WTC11 (cell line): ENCODE results near the gene YARS1. TPM values are rescaled to one million over a fixed set of nuclear protein-coding genes. Genes with fewer than 3 reads are reported as not detected.
A peak's percentile ranks its signal among the peaks of the same experiment; 100 is the strongest.

Source experiments
- ATF1 ChIP-seq: sonication (generic); formaldehyde crosslinking; IDR thresholded peaks from 2 replicates; pipeline ENCODE4 v1.8.1; 2023; ENCODE audit warnings: mild to moderate bottlenecking, moderate library complexity, missing genetic modification reagents
- CREB1 ChIP-seq: sonication (generic); formaldehyde crosslinking; IDR thresholded peaks from 2 replicates; pipeline ENCODE4 v1.8.0; 2023; ENCODE audit warnings: mild to moderate bottlenecking, missing genetic modification reagents
- ELF4 ChIP-seq: sonication (generic); formaldehyde crosslinking; IDR thresholded peaks from 2 replicates; pipeline ENCODE4 v1.8.1; 2022; ENCODE audit warnings: low read depth, mild to moderate bottlenecking, moderate library complexity, missing genetic modification reagents
- ESRRA ChIP-seq: sonication (generic); formaldehyde crosslinking; IDR thresholded peaks from 2 replicates; pipeline ENCODE4 v1.8.1; 2022; ENCODE audit warnings: mild to moderate bottlenecking, missing genetic modification reagents, borderline replicate concordance
- GABPB1 ChIP-seq: sonication (generic); formaldehyde crosslinking; IDR thresholded peaks from 2 replicates; pipeline ENCODE4 v1.8.1; 2023; ENCODE audit warnings: mild to moderate bottlenecking, missing genetic modification reagents
- IRF2 ChIP-seq: sonication (generic); formaldehyde crosslinking; IDR thresholded peaks from 2 replicates; pipeline ENCODE4 v1.8.0; 2022; ENCODE audit warnings: low read depth, missing genetic modification reagents, borderline replicate concordance
- JAZF1 ChIP-seq: fragments of 250-450 bp; sonication (Bioruptor Pico); IDR thresholded peaks from 2 replicates; pipeline ENCODE4 v1.9.0; 2021; ENCODE audit warnings: moderate library complexity, mild to moderate bottlenecking, inconsistent platforms
- JUN ChIP-seq: sonication (generic); formaldehyde crosslinking; IDR thresholded peaks from 2 replicates; pipeline ENCODE4 v1.8.0; 2023; ENCODE audit warnings: mild to moderate bottlenecking, missing genetic modification reagents
- NFE2L1 ChIP-seq: sonication (generic); formaldehyde crosslinking; IDR thresholded peaks from 2 replicates; pipeline ENCODE4 v1.8.1; 2023; ENCODE audit warnings: missing genetic modification reagents
- NFYB ChIP-seq: sonication (generic); formaldehyde crosslinking; conservative IDR thresholded peaks from 2 replicates; pipeline ENCODE4 v1.8.0; 2022; ENCODE audit warnings: low read depth, missing genetic modification reagents
- NR1H2 ChIP-seq: sonication (generic); formaldehyde crosslinking; IDR thresholded peaks from 2 replicates; pipeline ENCODE4 v1.9.0; 2021; ENCODE audit warnings: mild to moderate bottlenecking, moderate library complexity, missing genetic modification reagents
- SMAD3 ChIP-seq: sonication (generic); formaldehyde crosslinking; IDR thresholded peaks from 2 replicates; pipeline ENCODE4 v1.8.0; 2022; ENCODE audit warnings: missing genetic modification reagents, mild to moderate bottlenecking, borderline replicate concordance
- SP1 ChIP-seq: sonication (generic); formaldehyde crosslinking; conservative IDR thresholded peaks from 2 replicates; pipeline ENCODE4 v1.8.1; 2022; ENCODE audit warnings: missing genetic modification reagents
- TEAD1 ChIP-seq: sonication (generic); formaldehyde crosslinking; IDR thresholded peaks from 2 replicates; pipeline ENCODE4 v1.8.0; 2022; ENCODE audit warnings: mild to moderate bottlenecking, missing genetic modification reagents
- TP53 ChIP-seq: sonication (generic); formaldehyde crosslinking; IDR thresholded peaks from 2 replicates; pipeline ENCODE4 v1.8.1; 2023; ENCODE audit warnings: mild to moderate bottlenecking, missing genetic modification reagents
- ZBTB21 ChIP-seq: sonication (generic); formaldehyde crosslinking; IDR thresholded peaks from 2 replicates; pipeline ENCODE4 v1.8.1; 2023; ENCODE audit warnings: mild to moderate bottlenecking, missing genetic modification reagents, borderline replicate concordance
- ZNF121 ChIP-seq: sonication (generic); formaldehyde crosslinking; IDR thresholded peaks from 2 replicates; pipeline ENCODE4 v1.8.0; 2023; ENCODE audit warnings: missing genetic modification reagents
- ZNF232 ChIP-seq: sonication (generic); formaldehyde crosslinking; IDR thresholded peaks from 2 replicates; pipeline ENCODE4 v1.8.0; 2022; ENCODE audit warnings: mild to moderate bottlenecking, missing genetic modification reagents
- ZNF263 ChIP-seq: sonication (generic); formaldehyde crosslinking; IDR thresholded peaks from 2 replicates; pipeline ENCODE4 v1.8.1; 2022; ENCODE audit warnings: low read depth, mild to moderate bottlenecking, moderate library complexity, missing genetic modification reagents
- ZNF416 ChIP-seq: fragments of 250-450 bp; sonication (Bioruptor Pico); IDR thresholded peaks from 2 replicates; pipeline ENCODE4 v1.9.0; 2021; ENCODE audit warnings: mild to moderate bottlenecking, inconsistent platforms
- ZNF423 ChIP-seq: fragments of 250-450 bp; sonication (Bioruptor Pico); IDR thresholded peaks from 2 replicates; pipeline ENCODE4 v2.1.2; 2022; ENCODE audit warnings: mild to moderate bottlenecking, moderate library complexity
- ZNF671 ChIP-seq: fragments of 250-450 bp; sonication (Bioruptor Pico); IDR thresholded peaks from 2 replicates; pipeline ENCODE4 v1.8.0; 2021; ENCODE audit warnings: mild to moderate bottlenecking
- total RNA-seq: library from RNA; stranded (reverse); gene quantifications from 3 replicates; pipeline ENCODE4 v1.2.3, GENCODE V29; 2021
- TF ChIP-seq, protein P1 (sequence below): sonication (generic); formaldehyde crosslinking; IDR thresholded peaks from 2 replicates; pipeline ENCODE4 v1.8.1; 2022; ENCODE audit warnings: low read depth, missing genetic modification reagents, borderline replicate concordance
- TF ChIP-seq, protein P2 (sequence below): sonication (generic); formaldehyde crosslinking; IDR thresholded peaks from 2 replicates; pipeline ENCODE4 v1.8.0; 2022; ENCODE audit warnings: mild to moderate bottlenecking, missing genetic modification reagents
- TF ChIP-seq, protein P3 (sequence below): sonication (generic); formaldehyde crosslinking; IDR thresholded peaks from 2 replicates; pipeline ENCODE4 v1.8.1; 2023; ENCODE audit warnings: mild to moderate bottlenecking, missing genetic modification reagents, moderate library complexity
- TF ChIP-seq, protein P4 (sequence below): sonication (generic); formaldehyde crosslinking; IDR thresholded peaks from 2 replicates; pipeline ENCODE4 v1.8.1; 2022; ENCODE audit warnings: mild to moderate bottlenecking, moderate library complexity, missing genetic modification reagents
- TF ChIP-seq, protein P5 (sequence below): sonication (generic); formaldehyde crosslinking; IDR thresholded peaks from 2 replicates; pipeline ENCODE4 v1.8.0; 2022; ENCODE audit warnings: mild to moderate bottlenecking, missing genetic modification reagents
- TF ChIP-seq, protein P6 (sequence below): sonication (generic); formaldehyde crosslinking; IDR thresholded peaks from 2 replicates; pipeline ENCODE4 v1.8.1; 2022; ENCODE audit warnings: mild to moderate bottlenecking, missing genetic modification reagents, moderate library complexity, borderline replicate concordance
- TF ChIP-seq, protein P7 (sequence below): sonication (generic); formaldehyde crosslinking; IDR thresholded peaks from 2 replicates; pipeline ENCODE4 v1.8.0; 2023; ENCODE audit warnings: mild to moderate bottlenecking, missing genetic modification reagents
- TF ChIP-seq, protein P8 (sequence below): fragments of 250-450 bp; sonication (Bioruptor Pico); IDR thresholded peaks from 2 replicates; pipeline ENCODE4 v1.8.0; 2021; ENCODE audit warnings: mild to moderate bottlenecking

The YARS1 gene
- total RNA-seq, 1 experiment from 2014 or later, result 197 TPM

DNA sequence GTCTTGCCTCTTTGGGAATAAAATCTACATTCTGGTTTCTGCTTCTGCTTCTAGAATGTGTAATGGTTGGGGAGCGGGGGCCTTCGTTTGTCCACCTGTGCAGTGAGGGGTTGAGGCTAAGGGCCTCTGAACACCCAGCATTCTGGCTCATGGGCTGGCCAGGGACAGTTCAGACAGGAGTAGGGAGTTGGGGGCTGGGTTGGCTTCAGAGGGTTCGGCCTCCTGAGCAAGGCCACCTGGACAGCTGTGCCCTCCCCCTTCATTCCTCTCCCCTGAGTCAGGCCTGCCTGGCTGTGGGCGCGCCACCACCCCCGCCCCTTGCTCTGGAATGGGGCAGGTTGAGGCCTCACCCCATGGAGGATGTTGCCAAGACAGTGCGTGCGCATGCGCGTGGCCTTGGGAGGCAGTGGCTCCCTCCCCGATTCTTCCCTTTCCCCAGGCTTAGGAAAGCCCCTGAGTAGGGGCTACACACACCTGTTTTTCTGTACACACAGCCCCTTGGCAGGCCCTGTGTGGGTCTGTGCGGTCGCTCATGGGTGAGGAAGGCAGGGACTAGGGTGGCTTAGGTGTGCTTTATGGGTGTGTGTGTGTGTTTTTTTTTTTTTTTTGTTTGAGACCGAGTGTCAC lies 57.0 kb downstream of the YARS1 start (continued):
- TF ChIP-seq ESRRA (CRISPR knock-in tag) (no peak), TP53 (no peak), ZNF416 (no peak), NFYB (no peak), JAZF1 (CRISPR knock-in tag) (no peak), NFE2L1 (CRISPR knock-in tag) (peak; percentile 63; the same call in 1 of the 2 replicates), GABPB1 (CRISPR knock-in tag) (no peak), CREB1 (no peak), ELF4 (no peak), NR1H2 (CRISPR knock-in tag) (no peak), ZNF232 (no peak), JUN (CRISPR knock-in tag) (peak; percentile 79; the same call in 1 of the 2 replicates), ATF1 (CRISPR knock-in tag) (no peak), IRF2 (CRISPR knock-in tag) (no peak), TEAD1 (peak; percentile 94; the same call in 1 of the 2 replicates), ZBTB21 (CRISPR knock-in tag) (no peak), ZNF121 (CRISPR knock-in tag) (peak; percentile 99), ZNF671 (CRISPR knock-in tag) (no peak), SMAD3 (CRISPR knock-in tag) (no peak), ZNF423 (CRISPR knock-in tag) (peak; percentile 76), SP1 (CRISPR knock-in tag) (peak; percentile 87), ZNF263 (CRISPR knock-in tag) (no peak)
- TF ChIP-seq, protein P1, sequence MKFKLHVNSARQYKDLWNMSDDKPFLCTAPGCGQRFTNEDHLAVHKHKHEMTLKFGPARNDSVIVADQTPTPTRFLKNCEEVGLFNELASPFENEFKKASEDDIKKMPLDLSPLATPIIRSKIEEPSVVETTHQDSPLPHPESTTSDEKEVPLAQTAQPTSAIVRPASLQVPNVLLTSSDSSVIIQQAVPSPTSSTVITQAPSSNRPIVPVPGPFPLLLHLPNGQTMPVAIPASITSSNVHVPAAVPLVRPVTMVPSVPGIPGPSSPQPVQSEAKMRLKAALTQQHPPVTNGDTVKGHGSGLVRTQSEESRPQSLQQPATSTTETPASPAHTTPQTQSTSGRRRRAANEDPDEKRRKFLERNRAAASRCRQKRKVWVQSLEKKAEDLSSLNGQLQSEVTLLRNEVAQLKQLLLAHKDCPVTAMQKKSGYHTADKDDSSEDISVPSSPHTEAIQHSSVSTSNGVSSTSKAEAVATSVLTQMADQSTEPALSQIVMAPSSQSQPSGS (CRISPR knock-in tag), result no peak
- TF ChIP-seq, protein P2, sequence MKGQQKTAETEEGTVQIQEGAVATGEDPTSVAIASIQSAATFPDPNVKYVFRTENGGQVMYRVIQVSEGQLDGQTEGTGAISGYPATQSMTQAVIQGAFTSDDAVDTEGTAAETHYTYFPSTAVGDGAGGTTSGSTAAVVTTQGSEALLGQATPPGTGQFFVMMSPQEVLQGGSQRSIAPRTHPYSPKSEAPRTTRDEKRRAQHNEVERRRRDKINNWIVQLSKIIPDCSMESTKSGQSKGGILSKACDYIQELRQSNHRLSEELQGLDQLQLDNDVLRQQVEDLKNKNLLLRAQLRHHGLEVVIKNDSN (CRISPR knock-in tag), result peak; percentile 36; the same call in 1 of the 2 replicates
- TF ChIP-seq, protein P3, sequence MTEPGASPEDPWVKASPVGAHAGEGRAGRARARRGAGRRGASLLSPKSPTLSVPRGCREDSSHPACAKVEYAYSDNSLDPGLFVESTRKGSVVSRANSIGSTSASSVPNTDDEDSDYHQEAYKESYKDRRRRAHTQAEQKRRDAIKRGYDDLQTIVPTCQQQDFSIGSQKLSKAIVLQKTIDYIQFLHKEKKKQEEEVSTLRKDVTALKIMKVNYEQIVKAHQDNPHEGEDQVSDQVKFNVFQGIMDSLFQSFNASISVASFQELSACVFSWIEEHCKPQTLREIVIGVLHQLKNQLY (CRISPR knock-in tag), result no peak
- TF ChIP-seq, protein P4, sequence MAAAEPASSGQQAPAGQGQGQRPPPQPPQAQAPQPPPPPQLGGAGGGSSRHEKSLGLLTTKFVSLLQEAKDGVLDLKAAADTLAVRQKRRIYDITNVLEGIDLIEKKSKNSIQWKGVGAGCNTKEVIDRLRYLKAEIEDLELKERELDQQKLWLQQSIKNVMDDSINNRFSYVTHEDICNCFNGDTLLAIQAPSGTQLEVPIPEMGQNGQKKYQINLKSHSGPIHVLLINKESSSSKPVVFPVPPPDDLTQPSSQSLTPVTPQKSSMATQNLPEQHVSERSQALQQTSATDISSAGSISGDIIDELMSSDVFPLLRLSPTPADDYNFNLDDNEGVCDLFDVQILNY (CRISPR knock-in tag), result no peak
- TF ChIP-seq, protein P5, sequence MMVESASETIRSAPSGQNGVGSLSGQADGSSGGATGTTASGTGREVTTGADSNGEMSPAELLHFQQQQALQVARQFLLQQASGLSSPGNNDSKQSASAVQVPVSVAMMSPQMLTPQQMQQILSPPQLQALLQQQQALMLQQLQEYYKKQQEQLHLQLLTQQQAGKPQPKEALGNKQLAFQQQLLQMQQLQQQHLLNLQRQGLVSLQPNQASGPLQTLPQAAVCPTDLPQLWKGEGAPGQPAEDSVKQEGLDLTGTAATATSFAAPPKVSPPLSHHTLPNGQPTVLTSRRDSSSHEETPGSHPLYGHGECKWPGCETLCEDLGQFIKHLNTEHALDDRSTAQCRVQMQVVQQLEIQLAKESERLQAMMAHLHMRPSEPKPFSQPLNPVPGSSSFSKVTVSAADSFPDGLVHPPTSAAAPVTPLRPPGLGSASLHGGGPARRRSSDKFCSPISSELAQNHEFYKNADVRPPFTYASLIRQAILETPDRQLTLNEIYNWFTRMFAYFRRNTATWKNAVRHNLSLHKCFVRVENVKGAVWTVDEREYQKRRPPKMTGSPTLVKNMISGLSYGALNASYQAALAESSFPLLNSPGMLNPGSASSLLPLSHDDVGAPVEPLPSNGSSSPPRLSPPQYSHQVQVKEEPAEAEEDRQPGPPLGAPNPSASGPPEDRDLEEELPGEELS (CRISPR knock-in tag), result peak; percentile 73; the same call in 1 of the 2 replicates
- TF ChIP-seq, protein P6, sequence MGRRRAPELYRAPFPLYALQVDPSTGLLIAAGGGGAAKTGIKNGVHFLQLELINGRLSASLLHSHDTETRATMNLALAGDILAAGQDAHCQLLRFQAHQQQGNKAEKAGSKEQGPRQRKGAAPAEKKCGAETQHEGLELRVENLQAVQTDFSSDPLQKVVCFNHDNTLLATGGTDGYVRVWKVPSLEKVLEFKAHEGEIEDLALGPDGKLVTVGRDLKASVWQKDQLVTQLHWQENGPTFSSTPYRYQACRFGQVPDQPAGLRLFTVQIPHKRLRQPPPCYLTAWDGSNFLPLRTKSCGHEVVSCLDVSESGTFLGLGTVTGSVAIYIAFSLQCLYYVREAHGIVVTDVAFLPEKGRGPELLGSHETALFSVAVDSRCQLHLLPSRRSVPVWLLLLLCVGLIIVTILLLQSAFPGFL, result no peak
- TF ChIP-seq, protein P7, sequence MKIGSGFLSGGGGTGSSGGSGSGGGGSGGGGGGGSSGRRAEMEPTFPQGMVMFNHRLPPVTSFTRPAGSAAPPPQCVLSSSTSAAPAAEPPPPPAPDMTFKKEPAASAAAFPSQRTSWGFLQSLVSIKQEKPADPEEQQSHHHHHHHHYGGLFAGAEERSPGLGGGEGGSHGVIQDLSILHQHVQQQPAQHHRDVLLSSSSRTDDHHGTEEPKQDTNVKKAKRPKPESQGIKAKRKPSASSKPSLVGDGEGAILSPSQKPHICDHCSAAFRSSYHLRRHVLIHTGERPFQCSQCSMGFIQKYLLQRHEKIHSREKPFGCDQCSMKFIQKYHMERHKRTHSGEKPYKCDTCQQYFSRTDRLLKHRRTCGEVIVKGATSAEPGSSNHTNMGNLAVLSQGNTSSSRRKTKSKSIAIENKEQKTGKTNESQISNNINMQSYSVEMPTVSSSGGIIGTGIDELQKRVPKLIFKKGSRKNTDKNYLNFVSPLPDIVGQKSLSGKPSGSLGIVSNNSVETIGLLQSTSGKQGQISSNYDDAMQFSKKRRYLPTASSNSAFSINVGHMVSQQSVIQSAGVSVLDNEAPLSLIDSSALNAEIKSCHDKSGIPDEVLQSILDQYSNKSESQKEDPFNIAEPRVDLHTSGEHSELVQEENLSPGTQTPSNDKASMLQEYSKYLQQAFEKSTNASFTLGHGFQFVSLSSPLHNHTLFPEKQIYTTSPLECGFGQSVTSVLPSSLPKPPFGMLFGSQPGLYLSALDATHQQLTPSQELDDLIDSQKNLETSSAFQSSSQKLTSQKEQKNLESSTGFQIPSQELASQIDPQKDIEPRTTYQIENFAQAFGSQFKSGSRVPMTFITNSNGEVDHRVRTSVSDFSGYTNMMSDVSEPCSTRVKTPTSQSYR, result peak; percentile 97
- TF ChIP-seq, protein P8, sequence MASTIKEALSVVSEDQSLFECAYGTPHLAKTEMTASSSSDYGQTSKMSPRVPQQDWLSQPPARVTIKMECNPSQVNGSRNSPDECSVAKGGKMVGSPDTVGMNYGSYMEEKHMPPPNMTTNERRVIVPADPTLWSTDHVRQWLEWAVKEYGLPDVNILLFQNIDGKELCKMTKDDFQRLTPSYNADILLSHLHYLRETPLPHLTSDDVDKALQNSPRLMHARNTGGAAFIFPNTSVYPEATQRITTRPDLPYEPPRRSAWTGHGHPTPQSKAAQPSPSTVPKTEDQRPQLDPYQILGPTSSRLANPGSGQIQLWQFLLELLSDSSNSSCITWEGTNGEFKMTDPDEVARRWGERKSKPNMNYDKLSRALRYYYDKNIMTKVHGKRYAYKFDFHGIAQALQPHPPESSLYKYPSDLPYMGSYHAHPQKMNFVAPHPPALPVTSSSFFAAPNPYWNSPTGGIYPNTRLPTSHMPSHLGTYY, result no peak
